ENCODE data around the gene SLC4A7. TPM values are rescaled to one million over a fixed set of nuclear protein-coding genes. Genes with fewer than 3 reads are reported as not detected.
A peak's percentile ranks its signal among the peaks of the same experiment; 100 is the strongest.

SLC4A7 gene
- total and polyA plus RNA-seq, 9 donors = 9.7 to 31.3 (median 11.3) TPM

GRCh38 chr3:27360113-27361078 lies 123.8 kb downstream of the SLC4A7 start:
- Histone ChIP-seq H3K4me1 (ENCODE audit: control insufficient read depth, insufficient read depth, low read length) (no peaks in the 10 kb centered on the region), H3K27ac (ENCODE audit: low read length) (no peak overlapping the region), H3K4me3 (ENCODE audit: low read length) (no peak overlapping the region), H3K27me3 (ENCODE audit: control insufficient read depth, insufficient read depth, low read length) (no peaks in the 10 kb centered on the region), H3K36me3 (ENCODE audit: control insufficient read depth, insufficient read depth, low read length) (no peaks in the 10 kb centered on the region), H3K9me3 (replicated peaks; ENCODE audit: control insufficient read depth, low read depth, low read length) (no peaks in the 10 kb centered on the region)
- WGBS (ENCODE audit: insufficient coverage) = no CpG with 5 or more reads among the region's 7 CpGs
- peak; percentile 37 for DNase-seq

DNA sequence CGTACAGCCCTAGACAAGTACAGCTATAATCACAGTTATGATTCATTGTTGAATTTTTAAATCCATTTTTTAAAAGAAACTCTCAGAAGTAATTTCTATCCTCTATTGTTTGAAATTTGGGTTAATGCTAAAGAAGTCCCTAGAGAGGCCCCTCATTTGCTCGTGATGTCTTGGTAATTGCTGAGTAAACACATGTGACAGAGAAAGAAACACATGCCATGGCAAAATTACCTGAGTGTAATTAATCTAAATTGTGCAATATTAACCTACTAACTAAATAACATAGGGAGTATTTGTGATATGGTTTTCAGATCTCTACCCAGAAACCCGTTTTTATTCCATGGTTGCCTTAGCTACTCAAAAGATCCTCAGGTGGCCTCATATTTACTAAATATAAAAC lies 125.8 kb downstream of the SLC4A7 start:
- no peaks in the 10 kb centered on the region for H3K36me3 ChIP-seq (ENCODE audit: control insufficient read depth, insufficient read depth, low read length)
- no peak overlapping the region for H3K4me3 ChIP-seq (ENCODE audit: low read length)
- WGBS (ENCODE audit: insufficient coverage) = no CpG with 5 or more reads among the region's 3 CpGs
- H3K9me3 ChIP-seq (replicated peaks; ENCODE audit: control insufficient read depth, low read depth, low read length) = no peaks in the 10 kb centered on the region
- peaks cover 5% of the 10 kb centered on the region for H3K4me1 ChIP-seq (ENCODE audit: control insufficient read depth, insufficient read depth, low read length)
- no peak for DNase-seq
- H3K27ac ChIP-seq (ENCODE audit: low read length) = no peak overlapping the region
- H3K27me3 ChIP-seq (ENCODE audit: control insufficient read depth, insufficient read depth, low read length) = no peaks in the 10 kb centered on the region

DNA sequence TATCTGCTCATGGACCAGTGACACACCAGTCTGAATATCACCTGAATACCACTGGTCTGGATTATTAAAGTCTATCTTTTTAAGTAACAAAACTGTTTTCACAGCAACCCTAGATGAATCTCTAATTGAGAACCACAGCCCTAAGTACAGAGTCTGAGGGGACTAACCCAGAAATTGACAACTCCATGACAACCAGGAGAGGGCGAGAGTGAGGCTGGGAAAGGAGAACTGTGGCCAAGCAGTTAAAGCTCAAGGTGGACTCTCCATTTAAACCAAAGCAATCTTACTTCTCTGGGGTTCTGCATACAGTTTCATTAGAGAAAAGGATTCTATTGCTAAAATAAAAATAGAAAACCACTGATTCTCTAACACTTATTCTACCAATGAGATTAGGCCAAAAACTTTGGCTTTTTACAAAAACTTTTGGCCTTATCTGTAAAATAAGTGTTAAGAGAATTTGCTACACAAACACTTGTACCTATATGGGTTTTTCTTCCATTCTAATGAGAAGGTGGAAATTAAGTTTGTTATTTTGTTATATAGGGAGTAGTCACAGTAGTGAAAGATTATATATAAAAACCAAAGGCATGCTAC lies 126.4 kb downstream of the SLC4A7 start:
- no peak overlapping the region for H3K4me3 ChIP-seq (ENCODE audit: low read length)
- H3K27ac ChIP-seq (ENCODE audit: low read length) = no peak overlapping the region
- peak; percentile 48 for DNase-seq
- H3K9me3 ChIP-seq (replicated peaks; ENCODE audit: control insufficient read depth, low read depth, low read length) = no peaks in the 10 kb centered on the region
- WGBS (ENCODE audit: insufficient coverage) = no CpG with 5 or more reads among the region's 1 CpG
- peaks cover 5% of the 10 kb centered on the region for H3K4me1 ChIP-seq (ENCODE audit: control insufficient read depth, insufficient read depth, low read length)
- no peaks in the 10 kb centered on the region for H3K27me3 ChIP-seq (ENCODE audit: control insufficient read depth, insufficient read depth, low read length)
- H3K36me3 ChIP-seq (ENCODE audit: control insufficient read depth, insufficient read depth, low read length) = no peaks in the 10 kb centered on the region

- no CpG with 5 or more reads among the region's 3 CpGs for WGBS (ENCODE audit: insufficient coverage)
- DNase-seq = no peak
- Histone ChIP-seq H3K9me3 (replicated peaks; ENCODE audit: control insufficient read depth, low read depth, low read length) (no peaks in the 10 kb centered on the region), H3K27me3 (ENCODE audit: control insufficient read depth, insufficient read depth, low read length) (no peaks in the 10 kb centered on the region), H3K27ac (ENCODE audit: low read length) (no peak overlapping the region), H3K4me1 (ENCODE audit: control insufficient read depth, insufficient read depth, low read length) (peaks cover 5% of the 10 kb centered on the region), H3K4me3 (ENCODE audit: low read length) (no peak overlapping the region), H3K36me3 (ENCODE audit: control insufficient read depth, insufficient read depth, low read length) (no peaks in the 10 kb centered on the region)
Measured at GRCh38 chr3:27356976-27357375, 127.2 kb downstream of the SLC4A7 start.

DNA sequence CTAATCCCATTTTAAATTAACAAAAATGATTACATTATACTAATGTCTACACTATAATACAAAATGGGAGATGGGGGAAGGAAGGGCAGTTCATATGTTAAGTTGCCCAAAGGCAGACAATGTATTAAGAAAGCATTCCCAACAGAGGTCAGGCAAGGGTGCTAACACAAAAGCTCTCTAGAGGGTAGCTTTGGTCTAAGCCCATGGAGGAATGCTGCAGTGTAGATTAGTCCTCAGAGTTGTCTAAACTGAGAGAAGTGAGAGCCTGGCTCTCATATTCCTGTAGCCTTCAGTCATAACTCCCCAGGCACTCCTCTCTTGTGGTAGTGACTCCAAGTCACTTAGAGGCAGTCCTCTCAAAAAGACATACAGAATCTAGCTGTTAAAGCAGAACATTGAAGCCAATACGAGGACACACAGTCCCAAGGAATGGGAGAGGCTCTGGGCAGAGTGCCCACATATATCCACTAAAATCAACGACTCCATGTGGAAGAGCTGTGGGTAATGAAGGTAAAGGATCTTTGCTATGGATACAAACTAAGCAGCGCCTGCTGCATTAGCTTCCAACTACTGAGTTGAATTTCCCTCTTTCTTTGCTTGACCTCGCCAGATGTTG lies 129.5 kb downstream of the SLC4A7 start:
- WGBS (ENCODE audit: insufficient coverage) = 80% methylated on average over 1 of the region's 4 CpGs
- Histone ChIP-seq H3K4me1 (ENCODE audit: control insufficient read depth, insufficient read depth, low read length) (peaks cover 5% of the 10 kb centered on the region), H3K36me3 (ENCODE audit: control insufficient read depth, insufficient read depth, low read length) (no peaks in the 10 kb centered on the region), H3K27me3 (ENCODE audit: control insufficient read depth, insufficient read depth, low read length) (no peaks in the 10 kb centered on the region), H3K4me3 (ENCODE audit: low read length) (no peak overlapping the region), H3K27ac (ENCODE audit: low read length) (no peak overlapping the region), H3K9me3 (replicated peaks; ENCODE audit: control insufficient read depth, low read depth, low read length) (no peaks in the 10 kb centered on the region)
- DNase-seq = peak; percentile 18

DNA sequence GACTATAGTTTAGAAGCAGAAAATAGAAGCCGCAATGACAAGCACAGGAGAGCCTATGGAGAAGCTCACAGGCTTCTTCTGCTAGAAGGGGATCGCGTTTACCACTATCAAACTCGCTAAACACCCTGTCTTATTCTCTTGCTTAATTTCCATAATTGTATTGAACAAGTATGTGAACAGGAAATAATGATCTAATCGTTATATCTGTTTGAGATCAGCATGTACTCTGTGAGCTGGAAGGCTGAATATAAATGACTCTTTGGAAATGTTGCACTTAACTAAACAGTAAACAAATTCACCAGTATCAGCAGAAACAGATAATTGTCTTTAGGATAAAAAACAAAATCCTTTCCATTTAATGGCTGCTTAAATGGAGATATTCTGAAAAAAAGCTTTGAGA lies 130.0 kb downstream of the SLC4A7 start:
- no CpG with 5 or more reads among the region's 5 CpGs for WGBS (ENCODE audit: insufficient coverage)
- no peak for DNase-seq
- H3K27ac ChIP-seq (ENCODE audit: low read length) = no peak overlapping the region
- no peaks in the 10 kb centered on the region for H3K9me3 ChIP-seq (replicated peaks; ENCODE audit: control insufficient read depth, low read depth, low read length)
- no peaks in the 10 kb centered on the region for H3K36me3 ChIP-seq (ENCODE audit: control insufficient read depth, insufficient read depth, low read length)
- H3K4me3 ChIP-seq (ENCODE audit: low read length) = no peak overlapping the region
- H3K27me3 ChIP-seq (ENCODE audit: control insufficient read depth, insufficient read depth, low read length) = no peaks in the 10 kb centered on the region
- peaks cover 5% of the 10 kb centered on the region for H3K4me1 ChIP-seq (ENCODE audit: control insufficient read depth, insufficient read depth, low read length)

DNA sequence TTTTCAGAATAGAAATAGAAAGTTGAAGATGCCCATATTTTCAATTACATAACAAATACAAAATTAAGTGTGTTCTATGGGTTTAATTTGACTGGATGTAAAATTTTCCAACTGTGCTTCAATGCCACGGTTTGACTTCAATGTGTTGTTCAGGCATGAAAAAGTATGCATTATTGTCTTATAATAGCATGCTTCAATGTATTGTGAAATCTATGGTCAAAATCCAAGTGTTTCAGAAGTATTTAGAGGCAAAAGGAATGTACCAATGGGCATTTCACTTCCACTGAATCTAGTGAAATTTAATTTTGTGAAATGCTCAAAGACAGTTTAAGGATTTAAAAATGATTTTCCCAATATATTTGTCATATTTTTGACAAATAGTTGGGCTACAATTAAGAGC lies 131.0 kb downstream of the SLC4A7 start:
- no peaks in the 10 kb centered on the region for H3K27me3 ChIP-seq (ENCODE audit: control insufficient read depth, insufficient read depth, low read length)
- no peak overlapping the region for H3K27ac ChIP-seq (ENCODE audit: low read length)
- no peak for DNase-seq
- WGBS (ENCODE audit: insufficient coverage) = 100% methylated on average over 1 of the region's 1 CpG
- H3K4me3 ChIP-seq (ENCODE audit: low read length) = no peak overlapping the region
- H3K4me1 ChIP-seq (ENCODE audit: control insufficient read depth, insufficient read depth, low read length) = peaks cover 5% of the 10 kb centered on the region
- H3K9me3 ChIP-seq (replicated peaks; ENCODE audit: control insufficient read depth, low read depth, low read length) = no peaks in the 10 kb centered on the region
- H3K36me3 ChIP-seq (ENCODE audit: control insufficient read depth, insufficient read depth, low read length) = no peaks in the 10 kb centered on the region

GRCh38 chr3:27352047-27352446 lies 132.1 kb downstream of the SLC4A7 start:
- Histone ChIP-seq H3K36me3 (ENCODE audit: control insufficient read depth, insufficient read depth, low read length) (no peaks in the 10 kb centered on the region), H3K4me1 (ENCODE audit: control insufficient read depth, insufficient read depth, low read length) (peaks cover 5% of the 10 kb centered on the region), H3K27me3 (ENCODE audit: control insufficient read depth, insufficient read depth, low read length) (no peaks in the 10 kb centered on the region), H3K4me3 (ENCODE audit: low read length) (no peak overlapping the region), H3K9me3 (replicated peaks; ENCODE audit: control insufficient read depth, low read depth, low read length) (no peaks in the 10 kb centered on the region), H3K27ac (ENCODE audit: low read length) (no peak overlapping the region)
- DNase-seq = no peak
- WGBS (ENCODE audit: insufficient coverage) = 70% methylated on average over 2 of the region's 3 CpGs

DNA sequence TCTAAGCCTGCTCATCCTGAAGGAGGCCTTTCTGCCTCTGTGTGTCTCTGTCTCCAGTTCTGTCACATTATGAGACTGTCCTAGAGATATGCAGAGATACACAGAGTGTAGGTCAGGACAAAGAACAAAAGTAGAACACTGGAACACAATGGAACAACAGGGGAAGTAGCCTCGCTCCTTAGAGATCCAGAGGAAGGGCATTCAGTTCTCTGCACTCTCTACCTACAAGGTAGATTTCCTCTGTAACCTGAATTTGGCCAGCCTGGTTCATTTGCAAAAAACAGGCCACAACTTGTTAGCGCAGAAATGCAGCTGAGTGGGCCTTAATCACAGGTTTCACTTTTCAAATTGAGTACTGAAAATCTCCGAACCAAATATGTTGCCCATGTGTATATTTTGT lies 134.4 kb downstream of the SLC4A7 start:
- Histone ChIP-seq H3K36me3 (ENCODE audit: control insufficient read depth, insufficient read depth, low read length) (no peaks in the 10 kb centered on the region), H3K4me3 (ENCODE audit: low read length) (no peak overlapping the region), H3K27ac (ENCODE audit: low read length) (no peak overlapping the region), H3K4me1 (ENCODE audit: control insufficient read depth, insufficient read depth, low read length) (peaks cover 4% of the 10 kb centered on the region), H3K27me3 (ENCODE audit: control insufficient read depth, insufficient read depth, low read length) (no peaks in the 10 kb centered on the region), H3K9me3 (replicated peaks; ENCODE audit: control insufficient read depth, low read depth, low read length) (no peaks in the 10 kb centered on the region)
- 100% methylated on average over 1 of the region's 3 CpGs for WGBS (ENCODE audit: insufficient coverage)
- no peak for DNase-seq

Data from muscle of leg (tissue), 11 donors.